GM23338 (cell line): ENCODE results near the gene TOP2A. TPM values are rescaled to one million over a fixed set of nuclear protein-coding genes. Genes with fewer than 3 reads are reported as not detected.

Experiments
- ATAC-seq: fragments of 200-7000 bp; cut with Tn5 transposase; 3 replicates; pipeline ENCODE4 v1.9.1; 2020
- DNase-seq: peaks from one replicate; pipeline ENCODE4 v3.0.0-alpha.2; 2015; ENCODE audit warnings: low spot score
- H2AFZ ChIP-seq: fragments of 200-600 bp; sonication (generic); 2 replicates; pipeline ENCODE4 v1.8.0; 2016; ENCODE audit warnings: antibody characterized with exemption, mild to moderate bottlenecking, moderate library complexity
- H3F3A ChIP-seq: fragments of 200-600 bp; sonication (generic); replicated peaks from 2 replicates; pipeline ENCODE4 v1.8.0; 2017; ENCODE audit warnings: antibody characterized with exemption, mixed run types, low read depth
- H3K27ac ChIP-seq: fragments of 200-600 bp; sonication (generic); 2 replicates; pipeline ENCODE4 v1.6.1; 2016; ENCODE audit warnings: low read depth
- H3K27me3 ChIP-seq: fragments of 200-600 bp; sonication (generic); 2 replicates; pipeline ENCODE4 v1.8.0; 2016; ENCODE audit warnings: mild to moderate bottlenecking, mixed run types, moderate library complexity; ENCODE audit not compliant: insufficient read depth
- H3K36me3 ChIP-seq: fragments of 200-600 bp; sonication (generic); 2 replicates; pipeline ENCODE4 v1.8.0; 2016; ENCODE audit warnings: mild to moderate bottlenecking; ENCODE audit not compliant: insufficient read depth
- H3K4me1 ChIP-seq: fragments of 200-600 bp; sonication (generic); 2 replicates; pipeline ENCODE4 v1.8.0; 2016; ENCODE audit warnings: mild to moderate bottlenecking, moderate library complexity; ENCODE audit not compliant: insufficient read depth
- H3K4me2 ChIP-seq: fragments of 200-600 bp; sonication (generic); 2 replicates; pipeline ENCODE4 v1.7.1; 2017; ENCODE audit warnings: mixed run types
- H3K4me3 ChIP-seq: fragments of 200-600 bp; sonication (generic); 2 replicates; pipeline ENCODE4 v1.6.1; 2016; ENCODE audit warnings: mixed run types
- H3K79me2 ChIP-seq: fragments of 200-600 bp; sonication (generic); replicated peaks from 2 replicates; pipeline ENCODE4 v1.8.0; 2017; ENCODE audit warnings: mild to moderate bottlenecking; ENCODE audit not compliant: insufficient read depth
- H3K9me2 ChIP-seq: fragments of 200-600 bp; sonication (generic); 2 replicates; pipeline ENCODE4 v1.8.0; 2017; ENCODE audit not compliant: insufficient read depth
- H4K20me1 ChIP-seq: fragments of 200-600 bp; sonication (generic); replicated peaks from 2 replicates; pipeline ENCODE4 v1.8.0; 2017; ENCODE audit warnings: mild to moderate bottlenecking; ENCODE audit not compliant: insufficient read depth
- H3K27ac Mint-ChIP-seq: 2 replicates; pipeline ENCODE4 v1.8.0; 2020; ENCODE audit warnings: inconsistent platforms, mild to moderate bottlenecking, moderate library complexity, mixed read lengths
- H3K27me3 Mint-ChIP-seq: 3 replicates; pipeline ENCODE4 v1.8.0; 2022; ENCODE audit warnings: low read depth, mild to moderate bottlenecking, moderate library complexity, mixed read lengths, inconsistent platforms; ENCODE audit not compliant: insufficient read depth, poor library complexity
- H3K36me3 Mint-ChIP-seq: 3 replicates; pipeline ENCODE4 v1.8.0; 2021; ENCODE audit warnings: low read depth, mild to moderate bottlenecking, inconsistent platforms, moderate library complexity, mixed read lengths
- H3K4me1 Mint-ChIP-seq: 3 replicates; pipeline ENCODE4 v1.8.0; 2020; ENCODE audit warnings: mild to moderate bottlenecking, inconsistent platforms, mixed read lengths
- H3K4me3 Mint-ChIP-seq: 3 replicates; pipeline ENCODE4 v1.8.0; 2021; ENCODE audit warnings: moderate library complexity, mild to moderate bottlenecking, inconsistent platforms, mixed read lengths
- H3K9me3 Mint-ChIP-seq: 3 replicates; pipeline ENCODE4 v1.8.0; 2020; ENCODE audit warnings: moderate library complexity, mild to moderate bottlenecking, inconsistent platforms, mixed read lengths
- CREB1 ChIP-seq: fragments of 250-450 bp; sonication (Bioruptor Pico); IDR thresholded peaks from 2 replicates; pipeline ENCODE4 v1.5.0; 2020; ENCODE audit warnings: low read depth, mild to moderate bottlenecking, moderate library complexity
- CTCF ChIP-seq, 2 experiments: fragments of 200-600 bp in 1 of 2; sonication (generic) in 1 of 2; conservative IDR thresholded peaks; 2 replicates each; pipeline versions ENCODE4 v1.5.1 to v1.6.1; 2016 to 2017; ENCODE audit warnings: antibody characterized with exemption in 2 of 2, low read depth in 2 of 2, mild to moderate bottlenecking in 2 of 2, moderate library complexity in 1 of 2
- ETS1 ChIP-seq: IDR thresholded peaks from 2 replicates; pipeline ENCODE4 v1.6.1; 2016; ENCODE audit warnings: antibody characterized with exemption
- EZH2 ChIP-seq: fragments of 200-600 bp; sonication (generic); IDR thresholded peaks from one replicate; pipeline ENCODE4 v1.8.0; 2017; ENCODE audit warnings: antibody characterized with exemption, mild to moderate bottlenecking, low read depth; ENCODE audit not compliant: unreplicated experiment
- EZH2phosphoT487 ChIP-seq: fragments of 200-600 bp; sonication (generic); IDR thresholded peaks from one replicate; pipeline ENCODE4 v1.8.1; 2018; ENCODE audit warnings: antibody characterized with exemption; ENCODE audit not compliant: unreplicated experiment
- JUNB ChIP-seq: IDR thresholded peaks from one replicate; pipeline ENCODE4 v1.6.1; 2016; ENCODE audit warnings: antibody characterized with exemption; ENCODE audit not compliant: unreplicated experiment
- NANOG ChIP-seq: IDR thresholded peaks from 2 replicates; pipeline ENCODE4 v1.6.1; 2016; ENCODE audit warnings: antibody characterized with exemption, borderline replicate concordance
- POLR2AphosphoS5 ChIP-seq: IDR thresholded peaks from 2 replicates; pipeline ENCODE4 v1.6.1; 2016; ENCODE audit warnings: antibody characterized with exemption, low read depth
- REST ChIP-seq: IDR thresholded peaks from one replicate; pipeline ENCODE4 v1.6.1; 2018; ENCODE audit warnings: antibody characterized with exemption; ENCODE audit not compliant: unreplicated experiment
- STAT1 ChIP-seq: IDR thresholded peaks from one replicate; pipeline ENCODE4 v1.6.1; 2016; ENCODE audit warnings: antibody characterized with exemption; ENCODE audit not compliant: unreplicated experiment
- ZNF114 ChIP-seq: fragments of 250-450 bp; sonication (Bioruptor Pico); IDR thresholded peaks from 2 replicates; pipeline ENCODE4 v1.5.0; 2020; ENCODE audit warnings: mild to moderate bottlenecking, moderate library complexity
- ZNF331 ChIP-seq: fragments of 250-450 bp; sonication (Bioruptor Pico); IDR thresholded peaks from 2 replicates; pipeline ENCODE4 v1.5.0; 2020; ENCODE audit warnings: low read depth, mild to moderate bottlenecking, moderate library complexity
- ZNF462 ChIP-seq: fragments of 250-450 bp; sonication (Bioruptor Pico); IDR thresholded peaks from 2 replicates; pipeline ENCODE4 v1.5.0; 2020; ENCODE audit warnings: mild to moderate bottlenecking, moderate library complexity
- polyA plus RNA-seq: library from polyadenylated mRNA; unstranded; fragments of >200 nt; fragmentation: Nextera tagmentation; extraction: Ambion mirVana; gene quantifications from 2 replicates; pipeline ENCODE4 v1.2.1, GENCODE V29; 2016
- total RNA-seq: library from RNA; depleted of rRNA; stranded (reverse); fragments of >200 nt; shearing (Covaris generic); gene quantifications from 2 replicates; pipeline ENCODE4 v1.2.3, GENCODE V29; 2014

The TOP2A gene
- total and polyA plus RNA-seq, 2 experiments from 2014 or later = 263 to 442 TPM

GRCh38 chr17:40377832-40378231 lies 39.9 kb downstream of the TOP2A start:
- Histone ChIP-seq H3K79me2 (no peaks in the 10 kb centered on the region), H3K27me3 (no peaks in the 10 kb centered on the region)

More at GRCh38 chr17:40377832-40378231, 39.9 kb downstream of the TOP2A start:
- Histone ChIP-seq H3K4me2 (no peak overlapping the region), H3K36me3 (no peaks in the 10 kb centered on the region), H4K20me1 (no peaks in the 10 kb centered on the region), H3K4me1 (peaks cover 7% of the 10 kb centered on the region; the same call in 1 of the 2 replicates), H3K9me2 (no peaks in the 10 kb centered on the region), H3K4me3 (no peak overlapping the region), H3F3A (peaks cover 8% of the 10 kb centered on the region; the same call in 1 of the 2 replicates), H2AFZ (no peak overlapping the region), H3K27ac (no peak overlapping the region)
- ATAC-seq (no peak), DNase-seq (no peak)
- peaks cover 10% of the 10 kb centered on the region for H3K9me3 Mint-ChIP-seq
- H3K27me3 Mint-ChIP-seq = peaks cover 4% of the 10 kb centered on the region
- no peak overlapping the region for H3K4me3 Mint-ChIP-seq
- H3K27ac Mint-ChIP-seq = no peak overlapping the region
- peaks cover 7% of the 10 kb centered on the region for H3K4me1 Mint-ChIP-seq
- 0 out of 3 replicates have a peak, but pooled peaks cover 8% of the 10 kb centered on the region for H3K36me3 Mint-ChIP-seq
- TF ChIP-seq CTCF (conservative IDR thresholded peaks at IDR 0.05; ENCODE audit: low read depth in 2 of 2) (no peak), ZNF331 (no peak), ZNF462 (CRISPR knock-in tag) (no peak), POLR2AphosphoS5 (no peak), EZH2phosphoT487 (no peak), ETS1 (no peak), EZH2 (no peak), CREB1 (CRISPR knock-in tag) (no peak), ZNF114 (no peak), REST (no peak), STAT1 (no peak), JUNB (no peak), NANOG (no peak)
